AG09319 (cell line): ENCODE data around the gene LRRN4.

Source experiments
- DNase-seq: peaks from one replicate; pipeline ENCODE4 v3.0.0-alpha.2; 2010; ENCODE audit warnings: low read depth; ENCODE audit errors: extremely low read depth
- CTCF ChIP-seq: IDR thresholded peaks from 2 replicates; pipeline ENCODE4 v1.5.1; 2011; ENCODE audit warnings: low read depth, mild to moderate bottlenecking, inconsistent platforms, low read length, moderate library complexity

LRRN4 gene

DNA sequence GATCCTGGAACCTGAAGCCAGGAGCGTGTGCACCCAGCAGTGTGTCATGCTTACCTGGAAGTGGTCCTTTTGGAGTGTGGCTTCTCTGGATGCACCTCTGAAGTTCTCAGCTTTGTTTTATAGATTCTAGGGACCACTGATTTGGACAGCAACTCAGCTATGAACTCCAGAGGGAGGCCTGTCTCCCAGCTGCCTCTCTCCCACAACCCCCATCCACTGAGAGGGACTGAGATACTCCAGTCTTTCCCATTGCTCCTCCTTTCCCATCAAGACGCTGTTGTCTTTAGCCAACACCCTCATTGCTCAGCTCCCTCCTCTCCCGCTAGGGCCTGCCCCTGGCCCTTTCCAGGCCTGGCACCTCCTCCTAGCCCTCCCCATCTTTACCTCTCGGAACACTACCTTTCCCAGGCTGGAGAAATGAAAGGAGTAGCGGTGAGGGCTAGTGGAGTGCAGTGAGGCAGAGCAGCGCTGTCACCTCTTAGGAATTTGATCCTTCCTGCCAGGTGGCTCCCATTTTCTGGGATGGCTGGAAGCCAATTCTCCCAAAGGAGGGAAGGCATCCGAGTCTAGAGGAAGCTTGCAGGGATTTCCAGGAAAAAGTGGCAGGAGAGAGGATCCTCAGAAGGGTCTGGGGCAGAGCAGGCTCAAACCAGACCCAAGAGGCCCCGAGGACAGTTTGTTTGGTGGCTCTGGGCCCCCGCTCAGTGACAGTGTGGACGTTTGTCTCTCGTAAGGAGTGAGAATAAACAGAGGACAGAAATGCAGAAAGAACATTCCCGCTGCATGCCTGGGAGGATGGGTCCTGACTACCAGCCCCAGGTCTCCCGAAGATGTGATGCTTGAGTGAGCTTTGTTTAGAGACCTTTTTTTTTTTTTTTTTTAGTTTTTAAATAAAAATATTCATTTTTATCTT, at the start of gene LRRN4:
Gene LRRN4, minus strand, starts transcription at position 285 of the 913 bp plus-strand sequence. CDS start 1,261 bp downstream, outside the sequence.
- DNase-seq: no peak
- TF ChIP-seq CTCF: no peak

GRCh38 chr20:6103301-6103700, 49.4 kb upstream of the LRRN4 start:
- no peak for TF ChIP-seq CTCF
- no peak for DNase-seq

DNA sequence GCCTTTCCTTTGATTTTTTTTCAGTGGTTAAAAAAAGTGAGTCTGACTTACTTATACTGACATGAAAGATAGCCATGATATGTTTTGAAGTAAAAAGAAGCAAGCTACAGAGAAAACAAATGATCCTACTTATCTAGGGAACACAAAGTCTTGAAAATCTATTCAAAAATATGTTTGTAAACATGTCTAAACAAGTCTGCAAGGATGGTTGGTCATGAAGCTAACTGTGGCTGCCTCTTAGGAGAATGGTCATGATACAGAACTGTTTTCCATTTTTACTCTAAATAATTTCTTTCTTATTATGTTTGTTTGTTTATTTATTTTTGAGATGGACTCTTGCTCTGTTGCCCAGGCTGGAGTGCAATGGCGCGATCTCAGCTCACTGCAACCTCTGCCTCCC, 47.5 kb upstream of the LRRN4 start:
- TF ChIP-seq CTCF: no peak
- DNase-seq: no peak

- DNase-seq: no peak
Observed at GRCh38 chr20:6100246-6100645, 46.4 kb upstream of the LRRN4 start.

GRCh38 chr20:6099819-6100218, 46.0 kb upstream of the LRRN4 start:
- TF ChIP-seq CTCF: no peak
- DNase-seq: no peak

More at GRCh38 chr20:6100246-6100645, 46.4 kb upstream of the LRRN4 start:
- TF ChIP-seq CTCF: no peak

DNA sequence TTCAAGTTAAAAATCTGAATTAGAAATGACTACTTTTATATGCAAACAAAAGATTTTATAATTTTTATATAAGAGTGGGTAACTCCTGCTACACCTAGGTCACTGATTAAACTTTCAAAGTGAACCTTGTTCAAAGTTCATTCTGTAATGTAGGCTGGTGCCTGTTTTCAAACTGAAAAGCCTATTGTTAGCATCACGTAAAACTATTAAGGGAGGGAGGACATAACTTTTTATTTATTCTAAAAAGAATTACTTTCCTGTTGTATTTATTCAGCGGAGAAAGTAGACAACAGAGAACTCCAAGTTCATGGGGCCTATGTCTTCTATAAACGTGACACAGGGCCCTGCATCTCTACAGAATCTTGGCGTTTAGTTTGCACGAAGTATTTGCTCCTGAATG, 41.5 kb upstream of the LRRN4 start:
- no peak for DNase-seq

More for the DNA sequence above, 41.5 kb upstream of the LRRN4 start:
- no peak for TF ChIP-seq CTCF
